Nucleus accumbens (tissue), 56 donors: Measurements from ENCODE around the gene NEMP1.
"Not testable (repeated sequence)": the region's sequence is repeated elsewhere in the genome, so short reads cannot be mapped to it uniquely, and the experiment has no call there.

Experiments
- DNase-seq, 56 donors: peaks; one replicate each; lab custom pipeline; 2025; lab: John Stamatoyannopoulos, UW

NEMP1 gene

GRCh38 chr12:57066245-57066644 is 12.3 kb downstream of the NEMP1 start:
- DNase-seq: no peak

GRCh38 chr12:57063991-57064685 is 14.5 kb downstream of the NEMP1 start:
- DNase-seq: no peak

GRCh38 chr12:57058454-57058853 is 20.1 kb downstream of the NEMP1 start:
- no peak for DNase-seq

GRCh38 chr12:57057067-57057751 is 21.4 kb downstream of the NEMP1 start:
- DNase-seq: no peak

GRCh38 chr12:57055824-57056223 is 22.8 kb downstream of the NEMP1 start:
- DNase-seq: no peak

- not testable (repeated sequence) for DNase-seq
Observed at GRCh38 chr12:57053901-57054300, 24.7 kb downstream of the NEMP1 start.

GRCh38 chr12:57053146-57053545 is 25.4 kb downstream of the NEMP1 start:
- DNase-seq: not testable (repeated sequence)

- DNase-seq: no peak
Observed at GRCh38 chr12:57051011-57051410, 27.6 kb downstream of the NEMP1 start.

GRCh38 chr12:57049890-57050289 is 28.7 kb downstream of the NEMP1 start, which contains the start of gene MYO1A:
Gene MYO1A (minus strand): TSS chr12:57050129. CDS start chr12:57048323, 1,806 bp downstream.
- DNase-seq: no peak

- DNase-seq: no peak
Observed at GRCh38 chr12:57049119-57049446, 29.5 kb downstream of the NEMP1 start.

GRCh38 chr12:57048423-57049118 is 30.0 kb downstream of the NEMP1 start:
- no peak for DNase-seq

GRCh38 chr12:57047981-57048380 is 30.6 kb downstream of the NEMP1 start:
- DNase-seq: no peak

GRCh38 chr12:57046947-57047890 is 31.4 kb downstream of the NEMP1 start:
- peak in 1 of 56 donors; percentile 1 for DNase-seq

- peak in 1 of 56 donors; percentile 36 for DNase-seq
Observed at GRCh38 chr12:57046086-57046791, 32.4 kb downstream of the NEMP1 start.

GRCh38 chr12:57044889-57045288 is 33.7 kb downstream of the NEMP1 start:
- no peak for DNase-seq

- no peak for DNase-seq
Observed at GRCh38 chr12:57044468-57044867, 34.1 kb downstream of the NEMP1 start.

GRCh38 chr12:57042695-57043094 is 35.9 kb downstream of the NEMP1 start:
- DNase-seq: no peak

GRCh38 chr12:57040750-57041149 is 37.8 kb downstream of the NEMP1 start:
- no peak for DNase-seq

GRCh38 chr12:57040211-57040610 is 38.4 kb downstream of the NEMP1 start:
- DNase-seq: no peak
